GM10248 (cell line): ENCODE data around the gene MYL11.

Source experiments
- CTCF ChIA-PET: fragments of 300-600 bp; sonication (Branson Sonifier 250); formaldehyde crosslinking; extraction: SDS; loops from one replicate; lab custom pipeline; 2021; ENCODE audit warnings: antibody characterized with exemption; lab: Yijun Ruan, JAX
- POLR2A ChIA-PET: fragments of 350-650 bp; sonication (Branson Sonifier 250); formaldehyde crosslinking; extraction: SDS; loops from one replicate; lab custom pipeline; 2020; ENCODE audit warnings: antibody characterized with exemption; lab: Yijun Ruan, JAX
- DNase-seq: peaks from one replicate; pipeline ENCODE4 v3.0.0; 2012; ENCODE audit errors: extremely low spot score
- TF ChIP-seq, protein P1 (sequence below): IDR thresholded peaks from 2 replicates; pipeline ENCODE4 v1.5.1; 2012; ENCODE audit warnings: mild to moderate bottlenecking, low read depth; ENCODE audit errors: extremely low read depth, missing control alignments, control extremely low read depth

The MYL11 gene

DNA sequence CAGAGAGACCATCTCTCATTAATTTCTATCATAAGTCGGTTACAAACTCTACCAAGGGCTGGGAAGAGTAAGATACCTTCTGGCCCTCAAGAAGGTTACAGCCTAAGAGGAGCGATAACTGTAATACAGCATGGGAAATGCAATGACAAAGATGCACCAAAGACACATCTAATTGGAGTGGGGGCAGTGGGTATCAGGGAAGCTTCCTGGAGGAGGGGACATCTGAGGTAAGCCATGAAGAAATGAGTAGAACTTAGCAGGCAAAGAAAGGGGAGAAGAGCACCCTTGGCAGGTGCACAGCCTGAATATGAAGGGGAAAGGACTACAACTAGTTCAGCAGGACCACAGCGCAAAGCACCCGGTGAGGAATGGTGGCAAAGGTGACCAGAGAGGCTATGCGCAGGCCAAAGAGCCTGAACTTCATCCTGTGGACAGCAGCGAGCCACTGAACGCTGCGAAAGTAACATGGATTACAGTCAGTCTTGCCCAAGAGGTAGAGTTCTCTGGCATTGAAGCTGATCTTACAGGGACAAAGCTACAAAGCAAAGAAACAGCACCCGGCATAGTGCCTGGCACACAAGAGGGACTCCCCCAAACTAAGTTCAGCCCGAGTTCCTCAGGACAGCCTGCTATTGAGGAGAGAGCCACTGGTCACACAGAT, 7.1 kb upstream of the MYL11 start:
- ChIA-PET CTCF (interaction anchor here (1.1 to 3.5 kb wide), 2 partner anchors 12 to 15 kb away, joined by 3 to 14 read pairs; partner anchors contain the start of genes CD2BP2 and SEPTIN1), POLR2A (no interaction called here)
- TF ChIP-seq, protein P1, sequence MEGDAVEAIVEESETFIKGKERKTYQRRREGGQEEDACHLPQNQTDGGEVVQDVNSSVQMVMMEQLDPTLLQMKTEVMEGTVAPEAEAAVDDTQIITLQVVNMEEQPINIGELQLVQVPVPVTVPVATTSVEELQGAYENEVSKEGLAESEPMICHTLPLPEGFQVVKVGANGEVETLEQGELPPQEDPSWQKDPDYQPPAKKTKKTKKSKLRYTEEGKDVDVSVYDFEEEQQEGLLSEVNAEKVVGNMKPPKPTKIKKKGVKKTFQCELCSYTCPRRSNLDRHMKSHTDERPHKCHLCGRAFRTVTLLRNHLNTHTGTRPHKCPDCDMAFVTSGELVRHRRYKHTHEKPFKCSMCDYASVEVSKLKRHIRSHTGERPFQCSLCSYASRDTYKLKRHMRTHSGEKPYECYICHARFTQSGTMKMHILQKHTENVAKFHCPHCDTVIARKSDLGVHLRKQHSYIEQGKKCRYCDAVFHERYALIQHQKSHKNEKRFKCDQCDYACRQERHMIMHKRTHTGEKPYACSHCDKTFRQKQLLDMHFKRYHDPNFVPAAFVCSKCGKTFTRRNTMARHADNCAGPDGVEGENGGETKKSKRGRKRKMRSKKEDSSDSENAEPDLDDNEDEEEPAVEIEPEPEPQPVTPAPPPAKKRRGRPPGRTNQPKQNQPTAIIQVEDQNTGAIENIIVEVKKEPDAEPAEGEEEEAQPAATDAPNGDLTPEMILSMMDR, result no peak
- DNase-seq, result no peak

DNA sequence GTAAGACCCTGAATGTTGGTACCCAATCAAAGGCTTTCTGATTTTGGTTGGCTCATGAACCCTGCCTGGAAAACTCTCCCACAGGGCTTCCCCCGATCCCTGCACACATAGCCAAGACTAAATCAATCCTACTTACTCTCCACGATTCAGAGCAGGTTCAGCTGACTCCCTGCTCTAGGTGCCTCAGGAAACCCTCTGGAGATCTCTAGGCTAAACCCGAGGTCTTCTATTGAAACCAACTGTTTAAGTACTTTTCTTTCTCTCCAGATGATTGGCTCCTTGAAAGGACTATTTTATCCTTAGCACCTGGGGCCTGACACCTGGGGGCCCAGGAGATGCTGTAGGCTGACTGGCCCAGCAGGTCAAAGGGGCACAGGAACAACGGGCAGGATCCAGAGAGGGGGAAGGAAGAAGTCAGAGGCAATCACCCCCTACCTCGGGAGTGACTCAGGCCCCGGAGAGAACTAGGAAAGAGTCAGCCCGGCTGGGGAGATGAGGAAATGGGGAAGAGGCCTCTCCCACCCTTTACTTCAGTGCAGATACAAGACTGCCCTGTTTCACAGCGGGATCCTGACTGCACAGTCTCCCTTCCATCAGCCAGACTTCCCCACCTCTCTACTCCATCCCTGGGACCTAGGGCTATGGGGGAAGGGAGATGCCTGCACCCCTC, 6.3 kb upstream of the MYL11 start:
- TF ChIP-seq, protein P1, result no peak
- CTCF ChIA-PET, result interaction anchor here (1.2 to 3.5 kb wide), 4 partner anchors 13 to 62 kb away, joined by 3 to 14 read pairs (median 6); partner anchors contain the start of genes CD2BP2, DCTPP1 and ZNF48

DNA sequence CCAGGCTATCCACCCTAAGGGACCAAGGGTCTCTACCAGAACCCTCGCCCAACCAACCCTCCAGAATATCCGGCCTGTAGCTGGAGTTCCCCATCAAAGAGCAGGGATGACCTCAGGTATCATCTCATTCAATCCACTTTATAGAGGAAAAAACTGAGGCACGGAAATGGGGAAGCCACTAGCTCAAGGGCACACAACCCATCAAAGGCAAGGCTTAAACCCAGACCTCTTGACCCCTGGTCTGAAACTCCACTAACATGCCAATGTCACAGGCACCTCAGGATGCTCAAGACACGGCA, 5.9 kb upstream of the MYL11 start:
- DNase-seq, result no peak
- TF ChIP-seq, protein P1, result no peak
- ChIA-PET POLR2A (interaction anchor here (1.0 to 1.4 kb wide), 2 partner anchors 9 to 14 kb away, joined by 3 to 5 read pairs; partner anchors contain the start of gene CD2BP2), CTCF (interaction anchor here (0.7 to 3.5 kb wide), 6 partner anchors 10 to 242 kb away, joined by 3 to 14 read pairs (median 4); partner anchors contain the start of genes CD2BP2, DCTPP1, ZNF48 and ZNF689)

More for the DNA sequence above, 6.3 kb upstream of the MYL11 start:
- POLR2A ChIA-PET, result interaction anchor here (1.4 kb wide), 1 partner anchor 13 kb away, joined by 5 read pairs; the partner anchor contains the start of gene CD2BP2
- DNase-seq, result no peak

DNA sequence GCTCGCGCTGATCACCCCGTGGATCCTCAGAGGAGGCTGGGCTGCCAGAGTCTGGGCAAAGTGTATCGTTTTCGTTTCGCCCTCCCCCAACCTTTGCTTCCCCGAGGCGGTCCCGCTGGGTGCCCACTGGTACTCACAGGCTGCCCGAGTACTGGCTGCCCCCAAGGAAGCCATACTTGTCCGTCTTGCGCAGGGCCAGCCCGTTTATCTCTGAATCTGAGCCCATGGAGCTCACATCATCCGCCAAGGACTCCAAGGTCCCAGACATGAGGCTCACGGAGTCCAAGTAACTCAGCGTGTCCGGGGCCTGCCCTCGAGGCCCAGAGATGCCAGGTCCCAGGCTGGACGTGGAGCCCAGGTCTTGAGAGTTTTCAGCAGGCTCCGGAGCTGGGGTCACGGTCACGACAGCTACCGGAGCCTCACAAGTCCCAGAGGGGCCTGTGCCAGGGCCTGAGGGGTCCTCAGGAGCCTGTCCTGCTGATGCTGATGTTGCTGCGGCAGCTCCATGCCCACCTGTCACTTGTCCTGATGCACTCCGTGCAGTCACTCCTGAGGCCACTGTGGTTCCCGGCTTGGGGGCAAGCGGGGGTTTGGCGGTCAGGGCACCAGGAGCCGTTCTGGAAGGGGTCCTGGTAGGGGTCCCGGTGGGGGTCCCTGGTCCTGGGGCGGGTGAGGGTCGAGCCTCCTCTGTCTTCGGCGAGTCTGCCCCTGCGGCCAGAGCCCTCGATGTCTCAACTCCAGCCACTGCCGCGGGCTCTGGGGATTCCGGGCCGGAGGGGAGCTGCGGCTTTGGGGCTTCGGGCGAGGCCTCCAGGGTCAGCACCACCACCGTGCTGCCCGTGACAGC, 5.3 kb upstream of the MYL11 start:
- POLR2A ChIA-PET, result interaction anchor here (0.9 to 1.4 kb wide), 3 partner anchors 10 to 49 kb away, joined by 3 to 5 read pairs (median 3); partner anchors contain the start of gene CD2BP2
- TF ChIP-seq, protein P1, result no peak
- CTCF ChIA-PET, result interaction anchor here (0.7 to 3.5 kb wide), 6 partner anchors 11 to 241 kb away, joined by 3 to 14 read pairs (median 4); partner anchors contain the start of genes CD2BP2, DCTPP1, ZNF48 and ZNF689
- no peak for DNase-seq

DNA sequence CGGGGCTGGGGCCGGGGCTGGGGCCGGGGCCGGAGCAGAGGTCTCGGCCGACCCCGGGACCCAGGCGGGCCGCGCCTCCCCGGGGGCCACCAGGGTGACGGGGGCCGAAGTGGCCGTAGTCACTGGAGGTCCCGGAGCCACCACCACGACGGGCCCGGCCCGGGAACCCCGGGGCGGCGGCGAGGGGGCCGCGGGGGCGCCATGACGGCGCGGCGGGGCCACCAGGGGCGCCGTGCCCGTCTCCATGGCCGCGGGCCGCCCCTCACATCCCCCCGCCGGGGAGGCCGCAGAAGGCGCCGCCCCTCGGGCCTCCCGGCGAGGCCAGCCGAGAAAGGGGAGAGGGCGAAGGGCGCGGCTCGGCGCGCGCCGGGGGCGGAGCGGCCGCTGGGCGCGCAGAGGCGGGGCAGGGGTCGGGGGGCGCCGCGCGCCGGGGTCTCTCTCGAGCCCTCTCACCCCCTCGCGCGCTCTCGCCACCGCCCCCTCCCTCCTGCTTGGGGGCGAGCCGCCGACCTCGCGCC, 4.6 kb upstream of the MYL11 start:
- TF ChIP-seq, protein P1, result peak; percentile 2
- DNase-seq, result no peak

More for the DNA sequence above, 4.6 kb upstream of the MYL11 start:
- CTCF ChIA-PET, result interaction anchor here (0.8 to 3.5 kb wide), 8 partner anchors 11 to 259 kb away, joined by 3 to 15 read pairs (median 6); partner anchors contain the start of genes CD2BP2 and ZNF771
- POLR2A ChIA-PET, result interaction anchor here (0.9 to 1.3 kb wide), 2 partner anchors 14 to 48 kb away, joined by 3 to 11 read pairs; partner anchors contain the start of gene CD2BP2
